Epithelial cell of proximal tubule (primary cell): Measurements from ENCODE around the gene EXOSC5. TPM values are rescaled to one million over a fixed set of nuclear protein-coding genes. Genes with fewer than 3 reads are reported as not detected.
"Not testable (repeated sequence)": the region's sequence is repeated elsewhere in the genome, so short reads cannot be mapped to it uniquely, and the experiment has no call there.

Experiments used
- DNase-seq: peaks from one replicate; pipeline ENCODE4 v3.0.0-alpha.2; 2011; ENCODE audit warnings: low read depth
- H3K4me3 ChIP-seq: 2 replicates; pipeline ENCODE4 v1.5.1; 2011; ENCODE audit warnings: low read depth, mild to moderate bottlenecking, low read length
- CTCF ChIP-seq: conservative IDR thresholded peaks from 2 replicates; pipeline ENCODE4 v1.5.1; 2012; ENCODE audit warnings: low read depth, mild to moderate bottlenecking, low read length
- total RNA-seq: library from RNA; depleted of rRNA; stranded (reverse); fragments of >200 nt; gene quantifications from 2 replicates; pipeline ENCODE4 v1.2.3, GENCODE V29; 2015

Gene EXOSC5
- total RNA-seq, 1 donor from 2014 or later: 23.7 TPM

- no peak for DNase-seq
- H3K4me3 ChIP-seq: no peak overlapping the region
- no peak for TF ChIP-seq CTCF
Observed at GRCh38 chr19:41395355-41395754, 1.8 kb downstream of the EXOSC5 start.

GRCh38 chr19:41392775-41393174 lies 4.4 kb downstream of the EXOSC5 start:
- no peak for DNase-seq
- no peak overlapping the region for H3K4me3 ChIP-seq
- TF ChIP-seq CTCF: no peak

- TF ChIP-seq CTCF: no peak
- H3K4me3 ChIP-seq: no peak overlapping the region
- no peak for DNase-seq
Observed at GRCh38 chr19:41391618-41392017, 5.5 kb downstream of the EXOSC5 start.

GRCh38 chr19:41386442-41386841 lies 10.7 kb downstream of the EXOSC5 start:
- H3K4me3 ChIP-seq: no peak overlapping the region
- TF ChIP-seq CTCF: no peak
- no peak for DNase-seq

GRCh38 chr19:41384351-41384750 lies 12.8 kb downstream of the EXOSC5 start:
- H3K4me3 ChIP-seq: no peak overlapping the region
- no peak for TF ChIP-seq CTCF
- DNase-seq: no peak

GRCh38 chr19:41381536-41381935 lies 15.6 kb downstream of the EXOSC5 start:
- not testable (repeated sequence) for DNase-seq, H3K4me3 ChIP-seq

- DNase-seq: no peak
- no peak overlapping the region for H3K4me3 ChIP-seq
- TF ChIP-seq CTCF: no peak
Observed at GRCh38 chr19:41377977-41378709, 19.0 kb downstream of the EXOSC5 start.
